HepG2 (cell line): Measurements from ENCODE around the gene TNFSF12. TPM values are rescaled to one million over a fixed set of nuclear protein-coding genes. Genes with fewer than 3 reads are reported as not detected.

Experiments
- AFF4 ChIP-seq: sonication (generic); formaldehyde crosslinking; IDR thresholded peaks from 2 replicates; pipeline ENCODE4 v1.4.0; 2020; ENCODE audit warnings: missing genetic modification reagents
- CREBL2 ChIP-seq: sonication (generic); formaldehyde crosslinking; IDR thresholded peaks from 2 replicates; pipeline ENCODE4 v1.8.1; 2023; ENCODE audit warnings: missing genetic modification reagents, mild to moderate bottlenecking, borderline replicate concordance
- KDM5B ChIP-seq: sonication (generic); formaldehyde crosslinking; IDR thresholded peaks from 2 replicates; pipeline ENCODE4 v1.4.0; 2020; ENCODE audit warnings: missing genetic modification reagents, mild to moderate bottlenecking, borderline replicate concordance
- MIER3 ChIP-seq: IDR thresholded peaks from 2 replicates; pipeline ENCODE4 v1.6.1; 2016; ENCODE audit warnings: missing compliant biosample characterization, borderline replicate concordance
- NCOR1 ChIP-seq: fragments of 200-600 bp; sonication (generic); IDR thresholded peaks from 2 replicates; pipeline ENCODE4 v1.7.0; 2017; ENCODE audit warnings: antibody characterized with exemption, low read length, borderline replicate concordance
- NFYC ChIP-seq: IDR thresholded peaks from 2 replicates; pipeline ENCODE4 v1.6.1; 2016; ENCODE audit warnings: missing genetic modification reagents, missing compliant biosample characterization
- NR2F2 ChIP-seq: IDR thresholded peaks from 2 replicates; pipeline ENCODE4 v1.6.1; 2012; ENCODE audit warnings: low read depth, inconsistent platforms, borderline replicate concordance
- PRPF4 ChIP-seq: fragments of 200-400 bp; formaldehyde crosslinking; IDR thresholded peaks from 2 replicates; pipeline ENCODE4 v1.6.1; 2016; ENCODE audit warnings: low read length, low read depth; ENCODE audit not compliant: poor library complexity, severe bottlenecking
- RELA ChIP-seq: sonication (generic); formaldehyde crosslinking; IDR thresholded peaks from 2 replicates; pipeline ENCODE4 v1.4.0; 2020; ENCODE audit warnings: missing genetic modification reagents
- RFX3 ChIP-seq: IDR thresholded peaks from 2 replicates; pipeline ENCODE4 v1.6.1; 2016; ENCODE audit warnings: missing biosample characterization, missing genetic modification reagents
- SAP130 ChIP-seq: IDR thresholded peaks from 2 replicates; pipeline ENCODE4 v1.6.1; 2016; ENCODE audit warnings: low read depth
- SNAPC4 ChIP-seq: sonication (generic); formaldehyde crosslinking; IDR thresholded peaks from 2 replicates; pipeline ENCODE4 v1.4.0; 2020; ENCODE audit warnings: mild to moderate bottlenecking, missing genetic modification reagents
- SOX6 ChIP-seq, 2 experiments: fragments of 450-650 bp in 1 of 2; sonication (generic) in 1 of 2; formaldehyde crosslinking in 1 of 2; IDR thresholded peaks; 2 replicates each; pipeline versions ENCODE4 v1.4.0 to v1.6.1; 2017 to 2020; ENCODE audit warnings: antibody characterized with exemption in 1 of 2, mild to moderate bottlenecking in 1 of 2, missing genetic modification reagents in 1 of 2
- ZBTB37 ChIP-seq: sonication (generic); formaldehyde crosslinking; IDR thresholded peaks from 2 replicates; pipeline ENCODE4 v1.4.0; 2020; ENCODE audit warnings: mild to moderate bottlenecking, missing genetic modification reagents
- ZMYM4 ChIP-seq: sonication (generic); formaldehyde crosslinking; IDR thresholded peaks from 2 replicates; pipeline ENCODE4 v1.8.1; 2023; ENCODE audit warnings: mild to moderate bottlenecking, missing genetic modification reagents
- ZNF232 ChIP-seq: sonication (generic); formaldehyde crosslinking; IDR thresholded peaks from 2 replicates; pipeline ENCODE4 v1.4.0; 2020; ENCODE audit warnings: missing genetic modification reagents, borderline replicate concordance
- ZNF274 ChIP-seq: sonication (generic); formaldehyde crosslinking; IDR thresholded peaks from 2 replicates; pipeline ENCODE4 v1.5.1; 2020; ENCODE audit warnings: mild to moderate bottlenecking, missing genetic modification reagents
- ZNF432 ChIP-seq: sonication (generic); formaldehyde crosslinking; IDR thresholded peaks from 2 replicates; pipeline ENCODE4 v1.5.0; 2020; ENCODE audit warnings: missing genetic modification reagents, mild to moderate bottlenecking, borderline replicate concordance
- ZNF768 ChIP-seq: sonication (generic); formaldehyde crosslinking; IDR thresholded peaks from 2 replicates; pipeline ENCODE4 v1.4.0; 2020; ENCODE audit warnings: missing genetic modification reagents
- ZNF850 ChIP-seq: sonication (generic); formaldehyde crosslinking; conservative IDR thresholded peaks from 2 replicates; pipeline ENCODE4 v1.9.0; 2021; ENCODE audit warnings: mild to moderate bottlenecking, missing genetic modification reagents
- polyA plus RNA-seq, 8 experiments: library from polyadenylated mRNA; depleted of rRNA in 3 of 8; stranded (reverse) in 7 of 8; unstranded in 1 of 8; fragments of >200 nt; fragmentation: Illumina TruSeq in 4 of 8; extraction: Trizol in 4 of 8; gene quantifications; 2 replicates each; pipeline versions ENCODE4 v1.2.1 to v1.2.3, GENCODE V29; 2011 to 2016; ENCODE audit warnings: low read depth in 4 of 8, missing spikeins in 1 of 8, mixed read lengths in 1 of 8; ENCODE audit not compliant: insufficient read depth in 1 of 8
- total RNA-seq, 5 experiments: library from RNA; depleted of rRNA; stranded (reverse); fragments of >200 nt; fragmentation: Illumina TruSeq; extraction: Trizol; gene quantifications; 2 replicates each; pipeline ENCODE4 v1.2.3, GENCODE V29; 2016; ENCODE audit warnings: low read depth in 1 of 5

Gene TNFSF12
- total and polyA plus RNA-seq, 2 of the 13 experiments (the other 11 are each of a cell fraction or from before 2014, with no cell fraction given): 0.93 to 7.2 TPM

GRCh38 chr17:7561028-7561575, 12.2 kb downstream of the TNFSF12 start (continued):
- TF ChIP-seq NCOR1 (no peak), KDM5B (CRISPR knock-in tag) (peak; percentile 90), ZNF432 (no peak), CREBL2 (CRISPR knock-in tag) (no peak), ZBTB37 (peak; percentile 61; the same call in 1 of the 2 replicates), RFX3 (CRISPR knock-in tag) (no peak), SOX6 (IDR thresholded peaks at IDR 0.05) (no peak), SOX6 (CRISPR knock-in tag; IDR thresholded peaks at IDR 0.05) (peak; percentile 27; the same call in 1 of the 2 replicates), ZNF232 (CRISPR knock-in tag) (no peak), ZNF768 (CRISPR knock-in tag) (no peak; the same call in 1 of the 2 replicates), SNAPC4 (0 out of 2 replicates have a peak, but pooled peaks have one; percentile 80), ZMYM4 (CRISPR knock-in tag) (peak; percentile 41; the same call in 1 of the 2 replicates), MIER3 (CRISPR knock-in tag) (no peak), PRPF4 (no peak), NFYC (no peak), SAP130 (CRISPR knock-in tag) (0 out of 2 replicates have a peak, but pooled peaks have one; percentile 15), AFF4 (no peak), ZNF850 (CRISPR knock-in tag) (no peak), NR2F2 (no peak), ZNF274 (CRISPR knock-in tag) (0 out of 2 replicates have a peak, but pooled peaks have one; percentile 10), RELA (CRISPR knock-in tag) (0 out of 2 replicates have a peak, but pooled peaks have one; percentile 37)
